Keratinocyte (primary cell): Measurements from ENCODE around the gene IDE. TPM values are rescaled to one million over a fixed set of nuclear protein-coding genes. Genes with fewer than 3 reads are reported as not detected.

ENCODE experiments used
- DNase-seq: peaks from one replicate; pipeline ENCODE4 v3.0.0-alpha.2; 2011; ENCODE audit warnings: low read depth, missing footprints, low spot score
- FAIRE-seq: peaks from 2 replicates; lab custom pipeline; 2011; peaks lifted over from hg19 to GRCh38; lab: Jason Lieb, UNC
- H2AFZ ChIP-seq: 2 replicates; pipeline ENCODE4 v1.6.0; 2012; ENCODE audit warnings: low read length, control low read depth, inconsistent platforms; ENCODE audit not compliant: control insufficient read depth
- H3K27ac ChIP-seq: 2 replicates; pipeline ENCODE4 v1.5.1; 2011; ENCODE audit warnings: low read length; ENCODE audit not compliant: control insufficient read depth, insufficient read depth
- H3K27me3 ChIP-seq: 3 replicates; pipeline ENCODE4 v1.6.0; 2011; ENCODE audit warnings: low read length; ENCODE audit not compliant: control insufficient read depth, insufficient read depth; ENCODE audit errors: extremely low read depth
- H3K36me3 ChIP-seq, 2 experiments: 2 replicates in 1 of 2; 3 replicates in 1 of 2; pipeline ENCODE4 v1.5.1; 2011; ENCODE audit warnings: low read length in 2 of 2, mild to moderate bottlenecking in 1 of 2; ENCODE audit not compliant: control insufficient read depth in 2 of 2, insufficient read depth in 2 of 2; ENCODE audit errors: extremely low read depth in 1 of 2
- H3K4me1 ChIP-seq: 3 replicates; pipeline ENCODE4 v1.5.1; 2011; ENCODE audit warnings: low read length; ENCODE audit not compliant: control insufficient read depth, insufficient read depth; ENCODE audit errors: extremely low read depth
- H3K4me2 ChIP-seq: 3 replicates; pipeline ENCODE4 v1.6.0; 2011; ENCODE audit warnings: low read depth, low read length; ENCODE audit not compliant: control insufficient read depth, insufficient read depth; ENCODE audit errors: extremely low read depth
- H3K4me3 ChIP-seq, 3 experiments: fragments of 200-600 bp in 1 of 3; sonication (generic) in 1 of 3; 2 replicates in 2 of 3; 3 replicates in 1 of 3; pipeline ENCODE4 v1.5.1; 2011 to 2016; ENCODE audit warnings: low read length in 3 of 3, mild to moderate bottlenecking in 3 of 3, control low read depth in 2 of 3, inconsistent platforms in 1 of 3, low read depth in 1 of 3, mixed read lengths in 1 of 3, mixed run types in 1 of 3, moderate library complexity in 1 of 3; ENCODE audit not compliant: control insufficient read depth in 2 of 3, insufficient read depth in 2 of 3; ENCODE audit errors: extremely low read depth in 1 of 3
- H3K79me2 ChIP-seq: 2 replicates; pipeline ENCODE4 v1.6.0; 2012; ENCODE audit warnings: low read length; ENCODE audit not compliant: control insufficient read depth, insufficient read depth
- H3K9ac ChIP-seq: 3 replicates; pipeline ENCODE4 v1.6.0; 2011; ENCODE audit warnings: low read length; ENCODE audit not compliant: control insufficient read depth, insufficient read depth; ENCODE audit errors: extremely low read depth
- H3K9me1 ChIP-seq: 3 replicates; pipeline ENCODE4 v1.6.0; 2011; ENCODE audit warnings: low read length; ENCODE audit not compliant: control insufficient read depth, insufficient read depth; ENCODE audit errors: extremely low read depth
- H3K9me3 ChIP-seq: 2 replicates; pipeline ENCODE4 v1.5.1; 2012; ENCODE audit warnings: low read depth, low read length; ENCODE audit not compliant: control insufficient read depth
- H4K20me1 ChIP-seq: 3 replicates; pipeline ENCODE4 v1.6.0; 2011; ENCODE audit warnings: low read length; ENCODE audit not compliant: control insufficient read depth, insufficient read depth; ENCODE audit errors: extremely low read depth
- EZH2 ChIP-seq: IDR thresholded peaks from one replicate; pipeline ENCODE4 v1.6.1; 2012; ENCODE audit warnings: inconsistent platforms, mild to moderate bottlenecking, low read length, moderate library complexity
- dilution Hi-C: fragments of 300-500 bp; cut with MboI; formaldehyde crosslinking; loops from one replicate; pipeline ENCODE4 v1.7.0; 2020; ENCODE audit warnings: low sequenced_read_pairs; ENCODE audit not compliant: extremely low pct_ligation_motif_present
- polyA plus RNA-seq, 5 experiments: library from polyadenylated mRNA; depleted of rRNA in 3 of 5; stranded (reverse) in 3 of 5; stranded (forward) in 1 of 5; unstranded in 1 of 5; fragments of >200 nt; gene quantifications; 1 replicate in 1 of 5; 2 replicates in 3 of 5; 3 replicates in 1 of 5; pipeline versions ENCODE4 v1.2.1 to v1.2.3, GENCODE V29; 2011 to 2012; ENCODE audit warnings: missing spikeins in 2 of 5, low read depth in 1 of 5, low replicate concordance in 1 of 5
- TF ChIP-seq, protein P1 (sequence below), 3 experiments: IDR thresholded peaks in 1 of 3; conservative IDR thresholded peaks in 1 of 3; optimal IDR thresholded peaks in 1 of 3; 2 replicates in 2 of 3; 3 replicates in 1 of 3; pipeline versions ENCODE3 to v1.5.1; 2011; ENCODE audit warnings: low read length in 3 of 3, mild to moderate bottlenecking in 3 of 3, moderate library complexity in 2 of 3, control low read depth in 1 of 3, inconsistent platforms in 1 of 3; ENCODE audit not compliant: insufficient read depth in 2 of 3; ENCODE audit errors: extremely low read depth in 1 of 3

Gene IDE
- polyA plus RNA-seq, 1 donor (not counting 4 experiments of a cell fraction or from before 2014, with no cell fraction given) = 24.4 TPM

GRCh38 chr10:92544296-92544695, 29.6 kb downstream of the IDE start:
- peak overlapping the region; percentile 53 for H3K4me2 ChIP-seq
- no peak for TF ChIP-seq EZH2
- TF ChIP-seq, protein P1, sequence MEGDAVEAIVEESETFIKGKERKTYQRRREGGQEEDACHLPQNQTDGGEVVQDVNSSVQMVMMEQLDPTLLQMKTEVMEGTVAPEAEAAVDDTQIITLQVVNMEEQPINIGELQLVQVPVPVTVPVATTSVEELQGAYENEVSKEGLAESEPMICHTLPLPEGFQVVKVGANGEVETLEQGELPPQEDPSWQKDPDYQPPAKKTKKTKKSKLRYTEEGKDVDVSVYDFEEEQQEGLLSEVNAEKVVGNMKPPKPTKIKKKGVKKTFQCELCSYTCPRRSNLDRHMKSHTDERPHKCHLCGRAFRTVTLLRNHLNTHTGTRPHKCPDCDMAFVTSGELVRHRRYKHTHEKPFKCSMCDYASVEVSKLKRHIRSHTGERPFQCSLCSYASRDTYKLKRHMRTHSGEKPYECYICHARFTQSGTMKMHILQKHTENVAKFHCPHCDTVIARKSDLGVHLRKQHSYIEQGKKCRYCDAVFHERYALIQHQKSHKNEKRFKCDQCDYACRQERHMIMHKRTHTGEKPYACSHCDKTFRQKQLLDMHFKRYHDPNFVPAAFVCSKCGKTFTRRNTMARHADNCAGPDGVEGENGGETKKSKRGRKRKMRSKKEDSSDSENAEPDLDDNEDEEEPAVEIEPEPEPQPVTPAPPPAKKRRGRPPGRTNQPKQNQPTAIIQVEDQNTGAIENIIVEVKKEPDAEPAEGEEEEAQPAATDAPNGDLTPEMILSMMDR (optimal IDR thresholded peaks at IDR 0.05 in 1 of 3, IDR thresholded peaks at IDR 0.05 in 1 of 3, conservative IDR thresholded peaks at IDR 0.05 in 1 of 3; ENCODE audit: extremely low read depth in 1 of 3, insufficient read depth in 2 of 3, low read length in 3 of 3) = no peak
- no peak overlapping the region for H3K9ac ChIP-seq
- no peaks in the 10 kb centered on the region for H3K9me3 ChIP-seq
- H3K27ac ChIP-seq = no peak overlapping the region
- H3K36me3 ChIP-seq = peaks cover 0 to 2% of the 10 kb centered on the region in 2 experiments
- dilution Hi-C loops = no loop called here
- H3K4me1 ChIP-seq = peaks cover 7% of the 10 kb centered on the region
- H4K20me1 ChIP-seq = no peaks in the 10 kb centered on the region
- DNase-seq (no peak), FAIRE-seq (peak; percentile 5)
- peaks cover 15% of the 10 kb centered on the region for H3K79me2 ChIP-seq
- no peak overlapping the region for H2AFZ ChIP-seq
- H3K9me1 ChIP-seq = peaks cover 3% of the 10 kb centered on the region
- H3K4me3 ChIP-seq = no peak overlapping the region
- no peaks in the 10 kb centered on the region for H3K27me3 ChIP-seq

DNA sequence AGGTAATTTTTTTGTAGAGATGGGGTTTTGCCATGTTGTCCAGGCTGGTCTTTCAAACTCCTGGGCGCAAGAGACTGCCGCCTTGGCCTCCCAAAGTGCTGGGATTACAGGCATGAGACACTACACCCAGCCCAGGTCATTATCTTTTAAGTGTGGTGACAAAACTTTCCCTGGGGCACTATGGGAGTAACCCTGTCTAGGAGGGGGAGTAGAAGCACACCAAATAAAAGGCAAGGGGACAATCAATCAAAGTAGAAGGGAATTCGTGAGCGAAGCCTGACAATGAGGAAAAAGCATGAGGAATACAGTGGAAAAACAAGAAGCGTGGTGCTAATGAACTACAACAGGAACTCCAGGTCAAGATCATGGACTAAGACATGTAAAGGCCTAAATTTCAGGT, 31.4 kb downstream of the IDE start:
- Histone ChIP-seq H3K36me3 (no peaks in the 10 kb centered on the region), H3K9me3 (no peaks in the 10 kb centered on the region), H3K9me1 (peaks cover 3% of the 10 kb centered on the region), H3K79me2 (peaks cover 13% of the 10 kb centered on the region), H4K20me1 (no peaks in the 10 kb centered on the region), H3K9ac (no peak overlapping the region), H2AFZ (no peak overlapping the region), H3K4me2 (no peak overlapping the region), H3K4me1 (peaks cover 7% of the 10 kb centered on the region), H3K27me3 (no peaks in the 10 kb centered on the region), H3K27ac (no peak overlapping the region), H3K4me3 (no peak overlapping the region)
- no peak for TF ChIP-seq EZH2
- TF ChIP-seq, protein P1 (optimal IDR thresholded peaks at IDR 0.05 in 1 of 3, IDR thresholded peaks at IDR 0.05 in 1 of 3, conservative IDR thresholded peaks at IDR 0.05 in 1 of 3; ENCODE audit: extremely low read depth in 1 of 3, insufficient read depth in 2 of 3, low read length in 3 of 3) = no peak
- DNase-seq = no peak
- dilution Hi-C loops = no loop called here
- no peak for FAIRE-seq
